Activated T-cell treated with anti-CD3 and anti-CD28 coated beads, Interleukin-2, amount 50 U/mL, for 4 hours (primary cell): Measurements from ENCODE around the gene ZNF486. TPM values are rescaled to one million over a fixed set of nuclear protein-coding genes. Genes with fewer than 3 reads are reported as not detected.
"Not testable (repeated sequence)": the region's sequence is repeated elsewhere in the genome, so short reads cannot be mapped to it uniquely, and the experiment has no call there.

Source experiments
- ATAC-seq, 2 donors: fragments of 200-7000 bp; cut with Tn5 transposase; one replicate each; pipeline ENCODE4 v1.10.0; 2021
- DNase-seq: peaks from one replicate; pipeline ENCODE4 v3.0.0-alpha.2; 2020
- H3K27me3 Mint-ChIP-seq: one replicate; pipeline ENCODE4 v1.8.0; 2021; ENCODE audit warnings: low read depth, mixed read lengths
- H3K36me3 Mint-ChIP-seq: one replicate; pipeline ENCODE4 v1.8.0; 2022; ENCODE audit warnings: mixed read lengths; ENCODE audit not compliant: insufficient read depth
- H3K4me1 Mint-ChIP-seq: one replicate; pipeline ENCODE4 v1.8.0; 2021; ENCODE audit warnings: low read depth, mixed read lengths
- H3K4me3 Mint-ChIP-seq: one replicate; pipeline ENCODE4 v1.8.0; 2021; ENCODE audit warnings: mild to moderate bottlenecking, moderate library complexity, mixed read lengths
- H3K9me3 Mint-ChIP-seq: one replicate; pipeline ENCODE4 v1.8.0; 2021; ENCODE audit warnings: mixed read lengths
- total RNA-seq, 3 donors: library from RNA; stranded (reverse); gene quantifications; one replicate each; pipeline ENCODE4 v1.2.1, GENCODE V29; 2021

The ZNF486 gene
- total RNA-seq, 3 donors from 2014 or later: 4.3 to 5.2 (median 4.3) TPM

GRCh38 chr19:20175848-20176247, 8.8 kb downstream of the ZNF486 start:
- DNase-seq, H3K27me3 Mint-ChIP-seq, H3K4me1 Mint-ChIP-seq, ATAC-seq, H3K4me3 Mint-ChIP-seq: not testable (repeated sequence)
- H3K36me3 Mint-ChIP-seq: peaks cover 40% of the 10 kb centered on the region
- peaks cover 10% of the 10 kb centered on the region for H3K9me3 Mint-ChIP-seq

- H3K9me3 Mint-ChIP-seq, H3K4me3 Mint-ChIP-seq, H3K27me3 Mint-ChIP-seq, DNase-seq, H3K4me1 Mint-ChIP-seq, ATAC-seq: not testable (repeated sequence)
- H3K36me3 Mint-ChIP-seq: peaks cover 18% of the 10 kb centered on the region
These were observed 12.9 kb downstream of the ZNF486 start for GRCh38 chr19:20179956-20180355.

- no peaks in the 10 kb centered on the region for H3K4me1 Mint-ChIP-seq
- no peak overlapping the region for H3K4me3 Mint-ChIP-seq
- DNase-seq (no peak), ATAC-seq (no peak)
- H3K36me3 Mint-ChIP-seq: peaks cover 20% of the 10 kb centered on the region
- no peaks in the 10 kb centered on the region for H3K9me3 Mint-ChIP-seq
- H3K27me3 Mint-ChIP-seq: no peaks in the 10 kb centered on the region
These were observed 15.3 kb downstream of the ZNF486 start for GRCh38 chr19:20182222-20182785.

GRCh38 chr19:20186174-20186573, 19.2 kb downstream of the ZNF486 start:
- Mint-ChIP-seq H3K4me3 (no peak overlapping the region), H3K4me1 (no peaks in the 10 kb centered on the region), H3K36me3 (peaks cover 40% of the 10 kb centered on the region), H3K27me3 (no peaks in the 10 kb centered on the region), H3K9me3 (peaks cover 4% of the 10 kb centered on the region)
- no peak for ATAC-seq
- DNase-seq: no peak

DNA sequence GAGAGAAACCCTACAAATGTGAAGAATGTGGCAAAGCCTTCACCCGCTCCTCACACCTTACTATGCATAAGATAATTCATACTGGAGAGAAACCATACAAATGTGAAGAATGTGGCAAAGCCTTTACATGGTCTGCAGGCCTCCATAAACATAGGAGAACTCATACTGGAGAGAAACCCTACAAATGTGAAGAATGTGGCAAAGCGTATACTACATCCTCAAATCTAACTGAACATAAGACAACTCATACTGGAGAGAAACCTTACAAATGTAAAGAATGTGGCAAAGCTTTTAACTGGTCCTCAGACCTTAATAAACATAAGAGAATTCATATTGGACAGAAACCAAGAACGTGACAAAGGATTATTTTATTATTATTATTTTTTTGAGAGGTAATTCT, 30.7 kb downstream of the ZNF486 start:
- Mint-ChIP-seq H3K9me3 (peaks cover 24% of the 10 kb centered on the region), H3K36me3 (peaks cover 34% of the 10 kb centered on the region), H3K4me3 (no peak overlapping the region), H3K4me1 (no peaks in the 10 kb centered on the region), H3K27me3 (no peaks in the 10 kb centered on the region)
- no peak for ATAC-seq
- no peak for DNase-seq

- Mint-ChIP-seq H3K36me3 (peaks cover 2% of the 10 kb centered on the region), H3K27me3 (no peaks in the 10 kb centered on the region), H3K9me3 (peaks cover 15% of the 10 kb centered on the region), H3K4me1 (no peaks in the 10 kb centered on the region), H3K4me3 (no peak overlapping the region)
- no peak for ATAC-seq
- DNase-seq: no peak
These were observed 42.0 kb downstream of the ZNF486 start for GRCh38 chr19:20209051-20209450.

DNA sequence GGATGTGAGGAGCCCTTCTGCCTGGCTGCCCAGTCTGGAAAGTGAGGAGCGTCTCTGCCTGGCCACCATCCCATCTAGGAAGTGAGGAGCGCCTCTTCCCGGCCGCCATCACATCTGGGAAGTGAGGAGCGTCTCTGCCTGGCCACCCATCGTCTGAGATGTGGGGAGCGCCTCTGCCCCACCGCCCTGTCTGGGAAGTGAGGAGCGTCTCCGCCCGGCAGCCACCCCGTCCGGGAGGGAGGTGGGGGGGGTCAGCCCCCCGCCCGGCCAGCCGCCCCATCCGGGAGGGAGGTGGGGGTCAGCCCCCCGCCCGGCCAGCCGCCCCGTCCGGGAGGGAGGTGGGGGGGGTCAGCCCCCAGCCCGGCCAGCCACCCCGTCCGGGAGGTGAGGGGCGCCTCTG, 47.4 kb downstream of the ZNF486 start:
- not testable (repeated sequence) for H3K4me3 Mint-ChIP-seq, H3K4me1 Mint-ChIP-seq, DNase-seq, H3K9me3 Mint-ChIP-seq, H3K27me3 Mint-ChIP-seq, H3K36me3 Mint-ChIP-seq, ATAC-seq

DNA sequence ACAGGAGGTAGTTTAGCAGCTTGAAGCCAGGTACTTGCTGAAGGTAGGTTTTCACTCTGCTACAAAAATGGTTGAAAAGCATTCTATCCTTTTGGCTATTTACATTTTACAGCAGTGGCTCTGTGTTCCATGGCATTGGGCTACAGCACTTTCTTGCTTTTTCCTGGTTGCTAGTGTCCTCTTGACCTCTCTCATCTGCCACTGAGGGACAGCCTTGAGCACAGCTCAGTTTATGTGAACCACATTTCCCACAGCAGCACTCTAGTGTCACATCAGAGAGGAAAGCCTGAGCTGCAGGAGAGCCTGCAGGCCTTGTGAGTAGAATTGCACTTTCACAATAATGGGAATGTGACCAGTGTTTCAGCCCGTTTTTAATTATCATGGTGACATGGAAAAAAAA, 54.6 kb downstream of the ZNF486 start:
- H3K4me1 Mint-ChIP-seq, H3K4me3 Mint-ChIP-seq, DNase-seq, ATAC-seq, H3K27me3 Mint-ChIP-seq, H3K36me3 Mint-ChIP-seq: not testable (repeated sequence)
- peaks cover 20% of the 10 kb centered on the region for H3K9me3 Mint-ChIP-seq

- DNase-seq (no peak), ATAC-seq (no peak)
- Mint-ChIP-seq H3K9me3 (peaks cover 14% of the 10 kb centered on the region), H3K27me3 (no peaks in the 10 kb centered on the region), H3K36me3 (peaks cover 28% of the 10 kb centered on the region), H3K4me3 (no peak overlapping the region), H3K4me1 (peaks cover 6% of the 10 kb centered on the region)
These were observed 66.1 kb downstream of the ZNF486 start for GRCh38 chr19:20233105-20233504.

GRCh38 chr19:20235156-20235555, 68.1 kb downstream of the ZNF486 start:
- no peak for DNase-seq
- Mint-ChIP-seq H3K36me3 (peaks cover 17% of the 10 kb centered on the region), H3K4me1 (peaks cover 10% of the 10 kb centered on the region), H3K4me3 (no peak overlapping the region), H3K9me3 (peaks cover 9% of the 10 kb centered on the region), H3K27me3 (no peaks in the 10 kb centered on the region)
- no peak for ATAC-seq

- H3K4me3 Mint-ChIP-seq: peak overlapping the region; percentile 97
- peaks cover 10% of the 10 kb centered on the region for H3K4me1 Mint-ChIP-seq
- peak; percentile 98 to 99 for ATAC-seq
- no peaks in the 10 kb centered on the region for H3K27me3 Mint-ChIP-seq
- peaks cover 4% of the 10 kb centered on the region for H3K36me3 Mint-ChIP-seq
- H3K9me3 Mint-ChIP-seq: no peaks in the 10 kb centered on the region
- peak; percentile 77 for DNase-seq
These were observed 71.0 kb downstream of the ZNF486 start for GRCh38 chr19:20237773-20238623.

GRCh38 chr19:20243629-20244028, 76.6 kb downstream of the ZNF486 start:
- no peaks in the 10 kb centered on the region for H3K36me3 Mint-ChIP-seq
- peaks cover 8% of the 10 kb centered on the region for H3K4me1 Mint-ChIP-seq
- ATAC-seq (no peak), DNase-seq (no peak)
- no peaks in the 10 kb centered on the region for H3K9me3 Mint-ChIP-seq
- no peaks in the 10 kb centered on the region for H3K27me3 Mint-ChIP-seq
- no peak overlapping the region for H3K4me3 Mint-ChIP-seq

- H3K4me1 Mint-ChIP-seq: peaks cover 8% of the 10 kb centered on the region
- no peaks in the 10 kb centered on the region for H3K9me3 Mint-ChIP-seq
- no peaks in the 10 kb centered on the region for H3K27me3 Mint-ChIP-seq
- no peak for DNase-seq
- peak; percentile 34 to 54 for ATAC-seq
- H3K36me3 Mint-ChIP-seq: no peaks in the 10 kb centered on the region
- H3K4me3 Mint-ChIP-seq: no peak overlapping the region
These were observed 77.3 kb downstream of the ZNF486 start for GRCh38 chr19:20244356-20244755.

- no peaks in the 10 kb centered on the region for H3K9me3 Mint-ChIP-seq
- H3K36me3 Mint-ChIP-seq: no peaks in the 10 kb centered on the region
- ATAC-seq (no peak), DNase-seq (no peak)
- H3K4me3 Mint-ChIP-seq: no peak overlapping the region
- H3K27me3 Mint-ChIP-seq: no peaks in the 10 kb centered on the region
- peaks cover 8% of the 10 kb centered on the region for H3K4me1 Mint-ChIP-seq
These were observed 78.3 kb downstream of the ZNF486 start for GRCh38 chr19:20245309-20245708.
